DND-41 (cell line): Measurements from ENCODE around the gene DNAH17.

Experiments used
- CTCF ChIP-seq: IDR thresholded peaks from 2 replicates; pipeline ENCODE4 v1.5.1; 2012; ENCODE audit warnings: borderline replicate concordance, low read length, moderate library complexity, mild to moderate bottlenecking; ENCODE audit not compliant: poor library complexity, severe bottlenecking; ENCODE audit errors: extremely low read depth
- EZH2 ChIP-seq: IDR thresholded peaks from 3 replicates; pipeline ENCODE4 v1.6.1; 2012; ENCODE audit warnings: borderline replicate concordance, low read depth, mild to moderate bottlenecking, moderate library complexity, low read length, inconsistent platforms; ENCODE audit not compliant: severe bottlenecking

GRCh38 chr17:78507526-78507925 is 69.7 kb downstream of the DNAH17 start:
- no peak for TF ChIP-seq CTCF
- no peak for TF ChIP-seq EZH2
